ENCODE measurements around the gene CLGN. TPM values are rescaled to one million over a fixed set of nuclear protein-coding genes. Genes with fewer than 3 reads are reported as not detected.

Gene CLGN
- total RNA-seq, 2 experiments from 2014 or later: 0.22 to 0.27 TPM

Other genes with a start within 250 kb of the CLGN start
- gene SCOC, start 54.0 kb downstream of the CLGN start, total RNA-seq: 10 to 100 TPM; 45.7 to 46.2 TPM
- not detected for gene MGAT4D, start 70.6 kb upstream of the CLGN start, total RNA-seq
- 10 to 100 TPM; 13.6 to 14.4 TPM for gene ELMOD2, start 96.5 kb upstream of the CLGN start, total RNA-seq
- gene UCP1, start 141.3 kb upstream of the CLGN start, total RNA-seq: not detected